Loucy (cell line): ENCODE data around the gene KATNIP.

Experiments
- H2AFZ ChIP-seq: fragments of 200-600 bp; sonication (generic); 2 replicates; pipeline ENCODE4 v1.6.0; 2016; ENCODE audit warnings: antibody characterized with exemption, mild to moderate bottlenecking, low read length, moderate library complexity
- H3F3A ChIP-seq: fragments of 200-600 bp; 2 replicates; pipeline ENCODE4 v1.6.0; 2016; ENCODE audit warnings: antibody characterized with exemption, low read depth, mild to moderate bottlenecking
- H3K27me3 ChIP-seq: fragments of 200-600 bp; sonication (generic); 2 replicates; pipeline ENCODE4 v1.6.1; 2014; ENCODE audit warnings: low read length, mild to moderate bottlenecking; ENCODE audit not compliant: insufficient read depth, poor library complexity, severe bottlenecking
- H3K36me3 ChIP-seq: fragments of 200-600 bp; sonication (generic); 2 replicates; pipeline ENCODE4 v1.6.1; 2016; ENCODE audit warnings: low read length; ENCODE audit not compliant: insufficient read depth
- H3K4me1 ChIP-seq: fragments of 200-600 bp; sonication (generic); 2 replicates; pipeline ENCODE4 v1.5.1; 2014; ENCODE audit warnings: low read length, mild to moderate bottlenecking; ENCODE audit not compliant: insufficient read depth, poor library complexity, severe bottlenecking
- H3K4me2 ChIP-seq: fragments of 200-600 bp; sonication (generic); 2 replicates; pipeline ENCODE4 v1.6.0; 2014; ENCODE audit warnings: antibody characterized with exemption, low read length, low read depth, mild to moderate bottlenecking; ENCODE audit not compliant: poor library complexity, severe bottlenecking
- H3K4me3 ChIP-seq: fragments of 200-600 bp; sonication (generic); 2 replicates; pipeline ENCODE4 v1.5.1; 2014; ENCODE audit warnings: low read length, mild to moderate bottlenecking, mixed read lengths; ENCODE audit not compliant: poor library complexity, severe bottlenecking
- H3K79me2 ChIP-seq: fragments of 200-600 bp; sonication (generic); 2 replicates; pipeline ENCODE4 v1.6.1; 2014; ENCODE audit warnings: low read length; ENCODE audit not compliant: insufficient read depth
- H3K9ac ChIP-seq: fragments of 200-600 bp; sonication (generic); 2 replicates; pipeline ENCODE4 v1.6.0; 2014; ENCODE audit warnings: mild to moderate bottlenecking, low read depth, low read length, moderate library complexity; ENCODE audit not compliant: poor library complexity, severe bottlenecking
- H3K9me2 ChIP-seq: fragments of 200-600 bp; sonication (generic); replicated peaks from 2 replicates; pipeline ENCODE4 v1.6.1; 2016; ENCODE audit warnings: low read depth, low read length, mixed read lengths
- H3K9me3 ChIP-seq: fragments of 200-600 bp; sonication (generic); 2 replicates; pipeline ENCODE4 v1.6.1; 2014; ENCODE audit warnings: mild to moderate bottlenecking, antibody characterized with exemption, low read length, low read depth; ENCODE audit not compliant: insufficient read depth
- H4K20me1 ChIP-seq: fragments of 200-600 bp; sonication (generic); 2 replicates; pipeline ENCODE4 v1.6.0; 2014; ENCODE audit warnings: antibody characterized with exemption, low read length, mild to moderate bottlenecking; ENCODE audit not compliant: insufficient read depth, poor library complexity, severe bottlenecking
- EZH2phosphoT487 ChIP-seq: fragments of 200-600 bp; IDR thresholded peaks from 2 replicates; pipeline ENCODE4 v1.6.1; 2018; ENCODE audit warnings: antibody characterized with exemption, mild to moderate bottlenecking, moderate library complexity, borderline replicate concordance
- TF ChIP-seq, protein P1 (sequence below): fragments of 200-600 bp; sonication (generic); conservative IDR thresholded peaks from 2 replicates; pipeline ENCODE4 v1.5.1; 2014; ENCODE audit warnings: mild to moderate bottlenecking, antibody characterized with exemption, low read length

KATNIP gene

DNA sequence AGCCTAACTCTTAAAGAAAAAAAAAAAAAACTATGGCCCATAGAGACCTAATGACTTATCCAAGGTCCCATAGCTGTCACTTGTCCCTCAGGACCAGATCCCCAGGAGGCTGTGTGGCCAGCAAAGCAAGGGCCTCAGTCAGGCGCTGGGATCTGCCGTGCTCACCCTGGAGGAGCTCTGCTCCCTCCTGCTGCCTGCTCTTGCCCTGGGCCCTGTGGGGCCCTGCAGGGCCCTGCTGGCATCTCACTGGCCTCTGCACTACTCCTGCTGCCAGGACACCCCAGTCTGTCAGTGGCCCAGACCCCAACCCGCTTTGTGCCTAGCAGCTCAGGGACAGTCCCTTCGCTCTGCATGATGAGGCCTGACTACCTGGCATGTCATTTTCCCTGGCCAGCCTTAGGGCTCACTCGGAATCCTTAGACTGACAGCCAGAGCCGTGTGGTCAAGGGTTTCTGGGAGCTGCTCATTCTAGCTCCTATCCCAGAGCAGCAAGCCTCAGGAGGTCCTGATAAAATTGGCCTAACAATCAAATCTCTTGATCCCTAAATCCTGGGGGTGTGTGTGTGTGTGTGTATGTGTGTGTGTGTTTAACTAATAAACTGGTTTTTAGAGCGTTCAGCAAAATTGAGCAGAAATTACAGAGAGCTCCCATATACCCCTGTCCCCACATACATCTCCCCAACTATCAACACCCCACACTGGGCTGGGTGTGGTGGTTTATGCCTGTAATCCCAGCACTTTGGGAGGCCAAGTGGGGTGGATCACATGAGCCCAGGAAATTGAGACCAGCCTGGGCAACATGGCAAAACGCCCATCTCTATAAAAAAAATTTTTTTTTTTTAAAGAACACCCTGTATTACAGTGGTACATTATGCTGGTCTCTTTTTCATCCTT lies 21.7 kb downstream of the KATNIP start:
- Histone ChIP-seq H3K27me3 (no peaks in the 10 kb centered on the region), H3F3A (no peaks in the 10 kb centered on the region), H3K4me2 (no peak overlapping the region), H2AFZ (no peak overlapping the region), H3K9me2 (no peaks in the 10 kb centered on the region), H3K36me3 (no peaks in the 10 kb centered on the region), H3K9me3 (no peaks in the 10 kb centered on the region), H3K4me1 (no peaks in the 10 kb centered on the region), H3K4me3 (no peak overlapping the region), H4K20me1 (no peaks in the 10 kb centered on the region), H3K79me2 (no peaks in the 10 kb centered on the region), H3K9ac (no peak overlapping the region)
- TF ChIP-seq, protein P1, sequence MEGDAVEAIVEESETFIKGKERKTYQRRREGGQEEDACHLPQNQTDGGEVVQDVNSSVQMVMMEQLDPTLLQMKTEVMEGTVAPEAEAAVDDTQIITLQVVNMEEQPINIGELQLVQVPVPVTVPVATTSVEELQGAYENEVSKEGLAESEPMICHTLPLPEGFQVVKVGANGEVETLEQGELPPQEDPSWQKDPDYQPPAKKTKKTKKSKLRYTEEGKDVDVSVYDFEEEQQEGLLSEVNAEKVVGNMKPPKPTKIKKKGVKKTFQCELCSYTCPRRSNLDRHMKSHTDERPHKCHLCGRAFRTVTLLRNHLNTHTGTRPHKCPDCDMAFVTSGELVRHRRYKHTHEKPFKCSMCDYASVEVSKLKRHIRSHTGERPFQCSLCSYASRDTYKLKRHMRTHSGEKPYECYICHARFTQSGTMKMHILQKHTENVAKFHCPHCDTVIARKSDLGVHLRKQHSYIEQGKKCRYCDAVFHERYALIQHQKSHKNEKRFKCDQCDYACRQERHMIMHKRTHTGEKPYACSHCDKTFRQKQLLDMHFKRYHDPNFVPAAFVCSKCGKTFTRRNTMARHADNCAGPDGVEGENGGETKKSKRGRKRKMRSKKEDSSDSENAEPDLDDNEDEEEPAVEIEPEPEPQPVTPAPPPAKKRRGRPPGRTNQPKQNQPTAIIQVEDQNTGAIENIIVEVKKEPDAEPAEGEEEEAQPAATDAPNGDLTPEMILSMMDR, result no peak
- no peak for TF ChIP-seq EZH2phosphoT487

DNA sequence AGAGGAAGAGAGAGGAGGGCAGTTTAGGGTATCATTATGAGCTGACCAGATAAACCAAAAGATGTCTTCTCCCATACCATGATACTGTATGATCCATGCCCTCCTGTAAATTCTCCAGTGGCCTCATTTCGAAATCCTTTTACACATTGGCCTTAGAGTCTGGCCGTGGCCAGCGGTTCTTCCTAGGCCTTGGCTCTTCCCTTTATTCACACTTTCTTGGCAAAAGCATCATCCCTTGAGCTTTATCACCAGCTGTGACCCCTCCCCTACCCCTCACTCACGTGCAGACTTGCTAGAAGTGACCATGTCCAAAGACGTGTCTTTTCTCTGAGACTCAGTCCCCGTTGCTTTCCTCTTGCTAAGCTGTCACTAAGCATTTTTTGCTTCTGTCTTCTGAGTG lies 22.8 kb downstream of the KATNIP start:
- no peak for TF ChIP-seq EZH2phosphoT487
- TF ChIP-seq, protein P1, result no peak
- Histone ChIP-seq H3K9ac (no peak overlapping the region), H3K9me2 (no peaks in the 10 kb centered on the region), H3K9me3 (no peaks in the 10 kb centered on the region), H2AFZ (no peak overlapping the region), H3F3A (no peaks in the 10 kb centered on the region), H3K4me1 (no peaks in the 10 kb centered on the region), H4K20me1 (no peaks in the 10 kb centered on the region), H3K4me3 (no peak overlapping the region), H3K36me3 (no peaks in the 10 kb centered on the region), H3K4me2 (no peak overlapping the region), H3K27me3 (no peaks in the 10 kb centered on the region), H3K79me2 (no peaks in the 10 kb centered on the region)

DNA sequence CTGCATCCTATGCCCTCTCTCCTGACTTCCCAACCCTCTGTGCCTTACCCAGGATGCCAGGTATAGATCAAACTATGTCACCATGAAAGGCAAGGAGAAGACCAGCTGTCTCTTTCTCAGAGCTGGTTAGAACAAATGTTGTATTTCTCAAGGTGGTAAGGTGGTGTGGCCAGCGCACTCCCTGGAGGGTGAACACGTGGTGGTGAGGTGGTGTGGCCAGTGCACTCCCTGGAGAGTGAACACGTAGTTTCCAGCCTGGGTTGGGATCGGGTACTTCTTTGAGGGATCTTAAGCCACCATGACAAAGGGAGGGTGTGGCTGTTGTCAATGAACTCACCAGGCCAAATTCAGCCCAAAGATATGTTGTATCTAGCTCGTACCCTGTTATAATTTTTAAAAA lies 26.8 kb downstream of the KATNIP start:
- TF ChIP-seq EZH2phosphoT487, result no peak
- TF ChIP-seq, protein P1, result no peak
- no peaks in the 10 kb centered on the region for H3K9me2 ChIP-seq

More for the DNA sequence above, 26.8 kb downstream of the KATNIP start:
- Histone ChIP-seq H3K9ac (no peak overlapping the region), H3K4me2 (no peak overlapping the region), H3K4me3 (no peak overlapping the region), H4K20me1 (no peaks in the 10 kb centered on the region), H3K4me1 (no peaks in the 10 kb centered on the region), H2AFZ (no peak overlapping the region), H3F3A (no peaks in the 10 kb centered on the region), H3K36me3 (no peaks in the 10 kb centered on the region), H3K27me3 (no peaks in the 10 kb centered on the region), H3K79me2 (no peaks in the 10 kb centered on the region), H3K9me3 (no peaks in the 10 kb centered on the region)
